HCT116 (cell line): Measurements from ENCODE around the gene SGSH. TPM values are rescaled to one million over a fixed set of nuclear protein-coding genes. Genes with fewer than 3 reads are reported as not detected.
A peak's percentile ranks its signal among the peaks of the same experiment; 100 is the strongest.

Experiments used
- ATAC-seq: fragments of 200-7000 bp; cut with Tn5 transposase; 2 replicates; pipeline ENCODE4 v1.9.1; 2020; ENCODE audit warnings: mild to moderate bottlenecking, moderate library complexity
- BruUV-seq: library from RNA; stranded (reverse); fragments of 400-500 nt; replicated peaks from 2 replicates; lab custom pipeline; 2021; lab: Mats Ljungman, UMichigan
- CTCF ChIA-PET: fragments of 300-600 bp; sonication (Branson Sonifier 250); formaldehyde crosslinking; loops from one replicate; lab custom pipeline; 2021; ENCODE audit warnings: antibody characterized with exemption; lab: Charles Lee
- POLR2A ChIA-PET: fragments of 300-600, 350-600 bp; sonication (Branson Sonifier 250); formaldehyde crosslinking; loops from one replicate; lab custom pipeline; 2021; ENCODE audit warnings: antibody characterized with exemption; lab: Charles Lee
- RAD21 ChIA-PET, 2 experiments: fragments of 300-600 bp; sonication (Branson Sonifier 250); formaldehyde crosslinking; loops; one replicate each; lab custom pipeline; 2023; ENCODE audit warnings: low total read pairs in 2 of 2; ENCODE audit not compliant: uncharacterized antibody in 2 of 2, unreplicated experiment in 2 of 2, low non-redundant PET in 1 of 2; lab: Charles Lee
- DNase-seq: peaks from one replicate; pipeline ENCODE4 v3.0.0-alpha.2; 2010; ENCODE audit warnings: low read depth, low spot score
- H2AFZ ChIP-seq: fragments of 200-600 bp; shearing (Covaris generic), sonication (generic); 2 replicates; pipeline ENCODE4 v1.6.1; 2017; ENCODE audit warnings: low read depth, mixed run types, mixed read lengths, antibody characterized with exemption, low read length; ENCODE audit not compliant: poor library complexity, severe bottlenecking
- H3K27ac ChIP-seq: 2 replicates; pipeline ENCODE4 v1.5.1; 2012; ENCODE audit warnings: low read depth, low read length
- H3K27me3 ChIP-seq: fragments of 200-600 bp; sonication (generic); 2 replicates; pipeline ENCODE4 v1.6.1; 2016; ENCODE audit warnings: mixed run types, low read length, mixed read lengths; ENCODE audit not compliant: insufficient read depth
- H3K36me3 ChIP-seq, 2 experiments: fragments of 200-500 bp in 1 of 2; fragments of 200-600 bp in 1 of 2; sonication (Bioruptor generic) in 1 of 2; sonication (generic) in 1 of 2; 2 replicates each; pipeline versions ENCODE4 v1.5.1 to v1.6.1; 2014 to 2016; ENCODE audit warnings: low read length in 2 of 2, inconsistent platforms in 1 of 2, mixed read lengths in 1 of 2, mixed run types in 1 of 2; ENCODE audit not compliant: insufficient read depth in 2 of 2, control insufficient read depth in 1 of 2
- H3K4me1 ChIP-seq, 2 experiments: fragments of 200-600 bp in 1 of 2; sonication (generic) in 1 of 2; 2 replicates each; pipeline versions ENCODE4 v1.5.1 to v1.6.1; 2012 to 2017; ENCODE audit warnings: low read length in 2 of 2, inconsistent platforms in 1 of 2, mild to moderate bottlenecking in 1 of 2, mixed read lengths in 1 of 2, mixed run types in 1 of 2, moderate library complexity in 1 of 2; ENCODE audit not compliant: insufficient read depth in 2 of 2, control insufficient read depth in 1 of 2
- H3K4me2 ChIP-seq: fragments of 200-600 bp; sonication (generic); 2 replicates; pipeline ENCODE4 v1.6.1; 2017; ENCODE audit warnings: mixed run types, low read length, mixed read lengths
- H3K4me3 ChIP-seq, 2 experiments: fragments of 200-600 bp in 1 of 2; sonication (generic) in 1 of 2; replicated peaks in 1 of 2; 2 replicates each; pipeline ENCODE4 v1.5.1; 2011 to 2016; ENCODE audit warnings: low read length in 2 of 2, control low read depth in 1 of 2, low read depth in 1 of 2, mild to moderate bottlenecking in 1 of 2, mixed read lengths in 1 of 2, mixed run types in 1 of 2
- H3K79me2 ChIP-seq: fragments of 200-600 bp; sonication (generic); 2 replicates; pipeline ENCODE4 v1.6.1; 2017; ENCODE audit warnings: mild to moderate bottlenecking, mixed run types, low read length, moderate library complexity, mixed read lengths; ENCODE audit not compliant: insufficient read depth
- H3K9ac ChIP-seq: fragments of 200-600 bp; sonication (generic); 2 replicates; pipeline ENCODE4 v1.6.1; 2016; ENCODE audit warnings: low read length, mixed read lengths
- H3K9me2 ChIP-seq: fragments of 200-600 bp; sonication (generic), shearing (Covaris generic); 2 replicates; pipeline ENCODE4 v1.6.1; 2017; ENCODE audit warnings: mixed run types, mild to moderate bottlenecking, moderate library complexity; ENCODE audit not compliant: insufficient read depth
- H3K9me3 ChIP-seq, 2 experiments: fragments of 200-500 bp in 1 of 2; fragments of 200-600 bp in 1 of 2; sonication (Bioruptor generic) in 1 of 2; sonication (generic) in 1 of 2; 2 replicates each; pipeline ENCODE4 v1.6.1; 2014 to 2017; ENCODE audit warnings: low read length in 2 of 2, mixed read lengths in 2 of 2, inconsistent platforms in 1 of 2, low read depth in 1 of 2, mild to moderate bottlenecking in 1 of 2, mixed run types in 1 of 2, moderate library complexity in 1 of 2; ENCODE audit not compliant: control insufficient read depth in 1 of 2, insufficient read depth in 1 of 2
- H4K20me1 ChIP-seq: fragments of 200-600 bp; sonication (generic), shearing (Covaris generic); 2 replicates; pipeline ENCODE4 v1.6.1; 2017; ENCODE audit warnings: mixed run types, mild to moderate bottlenecking, moderate library complexity; ENCODE audit not compliant: insufficient read depth
- EGR1 ChIP-seq: IDR thresholded peaks from 2 replicates; pipeline ENCODE4 v1.6.1; 2012; ENCODE audit warnings: low read depth
- ELF1 ChIP-seq: IDR thresholded peaks from 2 replicates; pipeline ENCODE4 v1.6.1; 2012; ENCODE audit warnings: low read depth, borderline replicate concordance
- EZH2phosphoT487 ChIP-seq: fragments of 200-600 bp; IDR thresholded peaks from 2 replicates; pipeline ENCODE4 v1.6.1; 2018; ENCODE audit warnings: antibody characterized with exemption, borderline replicate concordance
- RAD21 ChIP-seq: IDR thresholded peaks from 2 replicates; pipeline ENCODE4 v1.6.1; 2012; ENCODE audit warnings: low read depth, mild to moderate bottlenecking
- SRF ChIP-seq: IDR thresholded peaks from 2 replicates; pipeline ENCODE4 v1.6.1; 2012; ENCODE audit warnings: low read depth
- intact Hi-C: fragments of 100-400 bp; cut with micrococcal nuclease; formaldehyde crosslinking; loops from 2 replicates; pipeline ENCODE4 v1.10.0; 2022
- total RNA-seq: library from RNA; stranded (reverse); gene quantifications from one replicate; pipeline ENCODE4 v1.2.1, GENCODE V29; 2021; ENCODE audit not compliant: unreplicated experiment
- TF ChIP-seq, protein P1 (sequence below): IDR thresholded peaks from 2 replicates; pipeline ENCODE4 v1.6.1; 2012; ENCODE audit warnings: low read depth

SGSH gene
- total RNA-seq, 1 experiment from 2014 or later = 34.4 TPM

DNA sequence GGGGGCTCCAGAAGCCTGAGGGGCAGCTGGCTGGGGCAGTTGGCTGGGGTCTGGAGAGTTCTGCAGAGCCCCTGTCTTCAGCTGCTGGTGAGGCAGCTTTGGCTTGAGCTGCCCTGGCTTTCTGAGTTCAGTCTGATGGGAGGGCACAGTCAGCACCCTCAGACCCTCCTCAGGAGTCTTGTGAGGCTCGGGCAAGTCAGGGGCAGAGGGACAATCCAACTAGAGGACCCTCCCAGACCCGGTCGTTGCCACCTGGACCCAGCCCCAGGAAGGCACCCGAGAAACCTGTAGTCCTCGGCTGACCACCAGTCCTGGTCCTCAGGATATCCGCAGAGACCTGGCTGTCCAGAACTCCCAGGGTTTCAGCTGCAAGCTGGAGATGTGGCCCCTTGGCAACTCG, 48.5 kb downstream of the SGSH start:
- Histone ChIP-seq H3K27ac (no peak overlapping the region), H3K9ac (no peak overlapping the region), H3K36me3 (no peaks in the 10 kb centered on the region), H3K4me1 (peaks cover 10 to 18% of the 10 kb centered on the region in 2 experiments), H3K9me3 (no peaks in the 10 kb centered on the region)
- no peak for DNase-seq
- ChIA-PET CTCF (no interaction called here), RAD21 (no interaction called here)
- intact Hi-C loops = no loop called here
- TF ChIP-seq RAD21 = no peak
- no peak for TF ChIP-seq EZH2phosphoT487
- TF ChIP-seq EGR1 = no peak
- TF ChIP-seq, protein P1, sequence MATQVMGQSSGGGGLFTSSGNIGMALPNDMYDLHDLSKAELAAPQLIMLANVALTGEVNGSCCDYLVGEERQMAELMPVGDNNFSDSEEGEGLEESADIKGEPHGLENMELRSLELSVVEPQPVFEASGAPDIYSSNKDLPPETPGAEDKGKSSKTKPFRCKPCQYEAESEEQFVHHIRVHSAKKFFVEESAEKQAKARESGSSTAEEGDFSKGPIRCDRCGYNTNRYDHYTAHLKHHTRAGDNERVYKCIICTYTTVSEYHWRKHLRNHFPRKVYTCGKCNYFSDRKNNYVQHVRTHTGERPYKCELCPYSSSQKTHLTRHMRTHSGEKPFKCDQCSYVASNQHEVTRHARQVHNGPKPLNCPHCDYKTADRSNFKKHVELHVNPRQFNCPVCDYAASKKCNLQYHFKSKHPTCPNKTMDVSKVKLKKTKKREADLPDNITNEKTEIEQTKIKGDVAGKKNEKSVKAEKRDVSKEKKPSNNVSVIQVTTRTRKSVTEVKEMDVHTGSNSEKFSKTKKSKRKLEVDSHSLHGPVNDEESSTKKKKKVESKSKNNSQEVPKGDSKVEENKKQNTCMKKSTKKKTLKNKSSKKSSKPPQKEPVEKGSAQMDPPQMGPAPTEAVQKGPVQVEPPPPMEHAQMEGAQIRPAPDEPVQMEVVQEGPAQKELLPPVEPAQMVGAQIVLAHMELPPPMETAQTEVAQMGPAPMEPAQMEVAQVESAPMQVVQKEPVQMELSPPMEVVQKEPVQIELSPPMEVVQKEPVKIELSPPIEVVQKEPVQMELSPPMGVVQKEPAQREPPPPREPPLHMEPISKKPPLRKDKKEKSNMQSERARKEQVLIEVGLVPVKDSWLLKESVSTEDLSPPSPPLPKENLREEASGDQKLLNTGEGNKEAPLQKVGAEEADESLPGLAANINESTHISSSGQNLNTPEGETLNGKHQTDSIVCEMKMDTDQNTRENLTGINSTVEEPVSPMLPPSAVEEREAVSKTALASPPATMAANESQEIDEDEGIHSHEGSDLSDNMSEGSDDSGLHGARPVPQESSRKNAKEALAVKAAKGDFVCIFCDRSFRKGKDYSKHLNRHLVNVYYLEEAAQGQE = no peak
- TF ChIP-seq, all 23 proteins: peak for 0
- Histone ChIP-seq H3K4me2 (no peak overlapping the region), H3K4me3 (no peak overlapping the region), H3K79me2 (no peaks in the 10 kb centered on the region), H3K27me3 (no peaks in the 10 kb centered on the region), H4K20me1 (no peaks in the 10 kb centered on the region), H3K9me2 (no peaks in the 10 kb centered on the region), H2AFZ (no peak overlapping the region)
- BruUV-seq = no TSS peak
- no peak for ATAC-seq
- POLR2A ChIA-PET = no interaction called here

DNA sequence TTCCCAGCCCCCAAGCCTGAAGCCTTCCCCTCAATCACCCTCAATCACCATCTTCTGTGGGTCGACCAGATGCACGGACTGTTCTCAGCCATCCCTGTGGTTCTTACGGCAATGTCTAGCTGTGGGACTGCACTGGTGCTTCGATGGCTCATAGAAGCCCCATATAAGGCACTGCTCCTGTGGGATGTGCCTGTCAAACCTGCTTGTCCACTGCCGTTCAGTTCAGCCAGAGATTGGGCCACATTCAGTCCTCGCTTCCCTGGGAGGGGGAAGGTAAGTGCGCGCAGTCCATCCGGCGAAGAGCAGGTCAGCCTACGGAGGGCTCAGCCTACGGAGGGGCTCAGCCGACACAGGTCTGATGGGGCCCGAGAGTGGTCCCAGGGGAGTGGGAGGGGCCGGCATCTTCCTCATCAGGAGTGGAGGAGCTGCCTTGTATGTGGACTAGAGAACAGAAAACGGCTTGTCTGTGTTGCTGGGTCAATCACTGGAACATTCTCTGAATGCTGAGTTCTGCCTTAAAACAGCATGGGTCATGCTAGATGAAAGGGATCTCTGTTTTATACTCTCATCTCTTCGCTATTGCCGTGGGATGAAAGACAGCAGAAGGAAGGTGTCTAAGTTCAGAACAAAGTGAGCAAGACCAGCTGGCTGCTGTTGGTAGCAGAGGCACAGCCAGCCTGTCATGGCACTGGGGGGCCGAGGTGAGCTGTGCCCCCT, 50.2 kb downstream of the SGSH start, which contains the start of gene CARD14:
CARD14 (plus strand) TSS at position 247 of the 717 bp plus-strand sequence. CDS start 11,409 bp downstream, outside the sequence.
- no peak within 1 kb of the TSS for H3K27ac ChIP-seq
- ChIA-PET CTCF (no interaction called here), POLR2A (no interaction called here), RAD21 (no interaction called here)
- H4K20me1 ChIP-seq = no peaks in the 10 kb centered on the region
- H3K9ac ChIP-seq = no peak within 1 kb of the TSS
- no TSS peak for BruUV-seq
- H2AFZ ChIP-seq = no peak within 1 kb of the TSS
- H3K27me3 ChIP-seq = no peaks in the 10 kb centered on the region
- no peaks in the 10 kb centered on the region for H3K79me2 ChIP-seq
- peak; percentile 45; the same call in 1 of the 2 replicates for ATAC-seq
- no peak within 1 kb of the TSS for H3K4me3 ChIP-seq
- intact Hi-C loops = no loop called here
- no peak within 1 kb of the TSS for H3K4me2 ChIP-seq
- H3K4me1 ChIP-seq = peaks cover 4 to 13% of the 10 kb centered on the region in 2 experiments; a peak in 3 of 4 replicates
- TF ChIP-seq SRF (peak; percentile 94), ELF1 (no peak)
- H3K9me2 ChIP-seq = no peaks in the 10 kb centered on the region
- no peaks in the 10 kb centered on the region for H3K36me3 ChIP-seq
- DNase-seq = no peak
- no peaks in the 10 kb centered on the region for H3K9me3 ChIP-seq
